Calu3 (cell line): ENCODE data around the gene PSMD11. TPM values are rescaled to one million over a fixed set of nuclear protein-coding genes. Genes with fewer than 3 reads are reported as not detected.
A peak's percentile ranks its signal among the peaks of the same experiment; 100 is the strongest.
"Not testable (repeated sequence)": the region's sequence is repeated elsewhere in the genome, so short reads cannot be mapped to it uniquely, and the experiment has no call there.

Source experiments
- Bru-seq: library from RNA; stranded (reverse); fragments of 400-500 nt; gene quantifications from one replicate; lab custom pipeline; 2021; lab: Mats Ljungman, UMichigan
- BruChase-seq, 2 experiments: library from RNA; stranded (reverse); fragments of 400-500 nt; gene quantifications; one replicate each; lab custom pipeline; 2021; lab: Mats Ljungman, UMichigan
- BruUV-seq: library from RNA; stranded (reverse); fragments of 400-500 nt; replicated peaks from 2 replicates; lab custom pipeline; 2021; lab: Mats Ljungman, UMichigan
- CTCF ChIA-PET: fragments of 300-600 bp; sonication (Branson Sonifier 250); formaldehyde crosslinking; loops from one replicate; lab custom pipeline; 2022; ENCODE audit warnings: antibody characterized with exemption; lab: Charles Lee
- DNase-seq: peaks from one replicate; pipeline ENCODE4 v3.0.0; 2022
- H3K27ac Mint-ChIP-seq: one replicate; pipeline ENCODE4 v1.8.0; 2022; ENCODE audit warnings: mixed read lengths; ENCODE audit not compliant: unreplicated experiment
- H3K27me3 Mint-ChIP-seq: one replicate; pipeline ENCODE4 v1.8.0; 2022; ENCODE audit warnings: mixed read lengths; ENCODE audit not compliant: unreplicated experiment
- H3K36me3 Mint-ChIP-seq: one replicate; pipeline ENCODE4 v1.8.0; 2022; ENCODE audit warnings: mild to moderate bottlenecking, moderate library complexity, mixed read lengths; ENCODE audit not compliant: insufficient read depth, unreplicated experiment
- H3K4me1 Mint-ChIP-seq: one replicate; pipeline ENCODE4 v1.8.0; 2022; ENCODE audit warnings: mild to moderate bottlenecking, low read depth, mixed read lengths; ENCODE audit not compliant: unreplicated experiment
- H3K4me3 Mint-ChIP-seq: one replicate; pipeline ENCODE4 v1.8.0; 2022; ENCODE audit warnings: mild to moderate bottlenecking, low read depth, moderate library complexity, mixed read lengths; ENCODE audit not compliant: unreplicated experiment
- H3K9me3 Mint-ChIP-seq: one replicate; pipeline ENCODE4 v1.8.0; 2022; ENCODE audit warnings: low read depth, mixed read lengths; ENCODE audit not compliant: unreplicated experiment
- intact Hi-C: fragments of 100-400 bp; cut with micrococcal nuclease; formaldehyde crosslinking; loops from one replicate; pipeline ENCODE4 v1.10.0; 2022; ENCODE audit not compliant: unreplicated experiment
- long read RNA-seq: library from polyadenylated mRNA; stranded (forward); transcript quantifications from one replicate; pipeline ENCODE4 v2.0.0, GENCODE V29; 2022
- total RNA-seq: library from RNA; stranded (reverse); gene quantifications from 2 replicates; pipeline ENCODE4 v1.2.3, GENCODE V29; 2022
- TF ChIP-seq, protein P1 (sequence below): fragments of 200-600 bp; IDR thresholded peaks from one replicate; pipeline ENCODE4 v1.8.0; 2022; ENCODE audit warnings: antibody characterized with exemption; ENCODE audit not compliant: unreplicated experiment

The PSMD11 gene
- total RNA-seq (152 and 167 TPM in 2 replicates), Bru-seq, nascent RNA (percentile 94 among the genes with signal in this experiment), BruChase-seq, experiment 1, labeled RNA remaining after a 6-hour chase (percentile 96 among the genes with signal in this experiment), BruChase-seq, experiment 2, labeled RNA remaining after a 2-hour chase (percentile 94 among the genes with signal in this experiment)
- long read RNA-seq, full-length matches to known transcripts = 335 of 361 reads
- long read RNA-seq, partial matches to known transcripts = 12 of 361 reads
- long read RNA-seq, other reads (novel, unspliced or antisense) = 14 of 361 reads

- CTCF ChIA-PET = interaction anchor here (0.6 to 3.5 kb wide), 11 partner anchors 11 to 157 kb away, joined by 3 to 22 read pairs (median 4); partner anchors contain the start of gene CDK5R1
These were observed at the start of gene PSMD11 for GRCh38 chr17:32444301-32445073. PSMD11 (plus strand) TSS chr17:32444510; CDS start chr17:32444524, 14 bp downstream.

DNA sequence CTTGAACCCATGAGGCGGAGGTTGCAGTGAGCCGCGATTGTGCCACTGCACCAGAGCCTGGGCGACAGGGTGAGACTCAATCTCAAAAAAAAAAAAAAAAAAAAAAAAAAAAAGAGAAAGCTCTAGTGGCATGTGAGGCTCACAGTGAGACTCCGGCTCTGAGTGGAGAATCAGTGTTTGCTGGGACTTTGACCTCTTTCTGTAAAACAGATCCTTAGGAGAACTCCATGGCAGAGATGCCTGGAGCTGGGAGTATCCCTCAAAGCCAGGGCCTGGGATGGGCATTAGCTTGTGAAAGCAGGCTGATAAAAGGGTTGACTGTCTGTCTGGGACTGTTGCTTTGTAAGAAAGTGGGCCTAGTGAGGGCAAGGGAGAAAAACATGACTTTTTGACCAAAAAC lies 48.0 kb upstream of the PSMD11 start:
- BruUV-seq = no TSS peak
- intact Hi-C loops = no loop called here
- no peaks in the 10 kb centered on the region for H3K4me1 Mint-ChIP-seq
- TF ChIP-seq, protein P1, sequence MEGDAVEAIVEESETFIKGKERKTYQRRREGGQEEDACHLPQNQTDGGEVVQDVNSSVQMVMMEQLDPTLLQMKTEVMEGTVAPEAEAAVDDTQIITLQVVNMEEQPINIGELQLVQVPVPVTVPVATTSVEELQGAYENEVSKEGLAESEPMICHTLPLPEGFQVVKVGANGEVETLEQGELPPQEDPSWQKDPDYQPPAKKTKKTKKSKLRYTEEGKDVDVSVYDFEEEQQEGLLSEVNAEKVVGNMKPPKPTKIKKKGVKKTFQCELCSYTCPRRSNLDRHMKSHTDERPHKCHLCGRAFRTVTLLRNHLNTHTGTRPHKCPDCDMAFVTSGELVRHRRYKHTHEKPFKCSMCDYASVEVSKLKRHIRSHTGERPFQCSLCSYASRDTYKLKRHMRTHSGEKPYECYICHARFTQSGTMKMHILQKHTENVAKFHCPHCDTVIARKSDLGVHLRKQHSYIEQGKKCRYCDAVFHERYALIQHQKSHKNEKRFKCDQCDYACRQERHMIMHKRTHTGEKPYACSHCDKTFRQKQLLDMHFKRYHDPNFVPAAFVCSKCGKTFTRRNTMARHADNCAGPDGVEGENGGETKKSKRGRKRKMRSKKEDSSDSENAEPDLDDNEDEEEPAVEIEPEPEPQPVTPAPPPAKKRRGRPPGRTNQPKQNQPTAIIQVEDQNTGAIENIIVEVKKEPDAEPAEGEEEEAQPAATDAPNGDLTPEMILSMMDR = no peak
- no peaks in the 10 kb centered on the region for H3K9me3 Mint-ChIP-seq
- H3K27ac Mint-ChIP-seq = no peak overlapping the region
- H3K36me3 Mint-ChIP-seq = peaks cover 32% of the 10 kb centered on the region
- DNase-seq = no peak
- no peak overlapping the region for H3K4me3 Mint-ChIP-seq
- H3K27me3 Mint-ChIP-seq = no peaks in the 10 kb centered on the region
- CTCF ChIA-PET = no interaction called here

More at GRCh38 chr17:32444301-32445073, at the start of gene PSMD11:
- TF ChIP-seq, protein P1 = peak; percentile 96
- Mint-ChIP-seq H3K4me1 (peaks cover 20% of the 10 kb centered on the region), H3K9me3 (no peaks in the 10 kb centered on the region), H3K4me3 (peak within 1 kb of the TSS; percentile 89), H3K27me3 (no peaks in the 10 kb centered on the region), H3K27ac (peak within 1 kb of the TSS; percentile 48), H3K36me3 (peaks cover 54% of the 10 kb centered on the region)
- TSS peak; percentile 98 for BruUV-seq
- peak; percentile 99 for DNase-seq
- intact Hi-C loops = no loop called here

DNA sequence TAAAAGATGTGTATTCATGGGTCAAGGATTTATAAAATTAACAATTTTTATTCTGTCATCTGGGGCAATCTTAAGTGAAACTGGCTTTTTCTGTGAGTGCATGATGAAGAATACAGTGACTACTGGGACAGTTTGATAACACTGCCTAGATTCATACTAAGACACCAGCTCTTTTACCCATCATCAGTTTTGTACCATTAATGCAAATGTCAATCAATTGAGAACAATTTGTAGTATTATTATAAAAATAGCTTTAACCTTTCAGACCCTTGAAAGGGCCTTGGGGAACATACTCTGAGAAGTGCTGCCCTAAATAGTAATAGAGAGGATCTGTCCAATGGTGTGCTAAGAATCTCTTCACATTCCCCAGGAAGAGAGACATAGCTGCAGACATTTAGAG lies 45.4 kb upstream of the PSMD11 start:
- no peaks in the 10 kb centered on the region for H3K9me3 Mint-ChIP-seq
- no TSS peak for BruUV-seq
- peaks cover 21% of the 10 kb centered on the region for H3K36me3 Mint-ChIP-seq
- CTCF ChIA-PET = interaction anchor here (0.6 to 1.2 kb wide), 3 partner anchors 45 to 173 kb away, joined by 3 to 5 read pairs (median 4); partner anchors contain the start of gene PSMD11
- no peak overlapping the region for H3K4me3 Mint-ChIP-seq
- intact Hi-C loops = no loop called here
- TF ChIP-seq, protein P1 = no peak
- no peak overlapping the region for H3K27ac Mint-ChIP-seq
- DNase-seq = no peak
- H3K27me3 Mint-ChIP-seq = no peaks in the 10 kb centered on the region
- no peaks in the 10 kb centered on the region for H3K4me1 Mint-ChIP-seq

DNA sequence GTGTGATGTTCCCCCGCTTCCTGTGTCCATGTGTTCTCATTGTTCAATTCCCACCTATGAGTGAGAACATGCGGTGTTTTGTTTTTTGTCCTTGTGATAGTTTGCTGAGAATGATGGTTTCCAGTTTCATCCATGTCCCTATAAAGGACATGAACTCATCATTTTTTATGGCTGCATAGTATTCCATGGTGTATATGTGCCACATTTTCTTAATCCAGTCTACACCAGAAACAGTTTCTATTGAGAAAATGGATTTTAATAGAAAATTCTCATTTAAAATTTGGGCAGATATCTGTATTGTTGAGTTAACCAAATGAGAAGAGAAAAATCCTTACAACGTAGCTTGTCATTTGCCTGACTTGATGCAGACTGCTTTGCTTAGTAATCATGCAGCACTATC lies 34.2 kb upstream of the PSMD11 start:
- intact Hi-C loops, H3K4me1 Mint-ChIP-seq, BruUV-seq, H3K4me3 Mint-ChIP-seq, CTCF ChIA-PET, DNase-seq, H3K27me3 Mint-ChIP-seq, H3K27ac Mint-ChIP-seq, H3K9me3 Mint-ChIP-seq, H3K36me3 Mint-ChIP-seq: not testable (repeated sequence)
